GM18867 (cell line): ENCODE results near the gene AUH.
"Not testable (repeated sequence)": the region's sequence is repeated elsewhere in the genome, so short reads cannot be mapped to it uniquely, and the experiment has no call there.

Source experiments
- ATAC-seq: cut with Tn5 transposase; IDR thresholded peaks from one replicate; pipeline ENCODE4 v1.9.1; 2021; ENCODE audit warnings: mild to moderate bottlenecking, moderate library complexity; ENCODE audit not compliant: unreplicated experiment

Gene AUH

GRCh38 chr9:91382298-91382697 is 20.6 kb upstream of the AUH start:
- ATAC-seq, result no peak

DNA sequence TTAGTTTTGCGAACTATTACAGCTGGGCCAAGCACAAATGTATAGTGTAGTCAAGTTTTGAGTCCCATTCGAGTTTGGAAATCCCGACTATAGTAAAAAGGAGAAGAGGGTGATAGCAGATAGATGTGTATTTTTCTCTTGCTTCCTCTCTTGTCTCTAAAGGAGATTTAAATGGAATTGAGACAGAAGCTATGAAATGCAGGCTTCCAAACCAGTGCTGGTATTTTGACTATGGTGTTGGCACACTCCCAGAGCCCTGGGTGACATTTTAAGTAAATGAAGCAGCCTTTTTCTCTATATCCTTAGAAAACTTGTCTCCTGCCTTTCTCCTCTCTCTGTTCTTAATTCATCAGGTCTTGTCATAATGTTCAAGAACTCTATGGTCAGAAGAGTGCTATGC is 17.7 kb upstream of the AUH start:
- ATAC-seq, result no peak

- no peak for ATAC-seq
Observed at GRCh38 chr9:91378695-91379127, 17.0 kb upstream of the AUH start.

- ATAC-seq, result not testable (repeated sequence)
Observed at GRCh38 chr9:91378054-91378453, 16.3 kb upstream of the AUH start.

DNA sequence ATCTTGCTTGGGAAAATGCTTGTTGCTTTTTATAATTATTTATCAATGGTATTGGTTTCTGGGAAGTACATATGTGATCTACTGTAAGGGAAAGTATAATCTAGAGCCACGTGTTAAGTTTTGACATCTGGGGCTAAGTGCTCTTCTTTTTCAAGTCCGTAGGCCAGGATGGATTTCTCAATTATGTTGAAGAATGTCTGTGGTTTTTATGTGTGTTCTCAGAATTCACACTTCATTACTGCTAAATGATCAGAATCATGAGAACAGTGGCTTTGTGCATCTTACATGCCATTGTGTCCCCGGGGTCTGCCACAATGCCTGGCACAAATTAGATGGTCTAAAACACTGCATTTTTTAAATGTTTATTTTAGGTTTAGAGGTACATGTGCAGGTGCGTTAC is 14.5 kb upstream of the AUH start:
- ATAC-seq, result no peak

GRCh38 chr9:91374939-91375338 is 13.2 kb upstream of the AUH start:
- no peak for ATAC-seq

DNA sequence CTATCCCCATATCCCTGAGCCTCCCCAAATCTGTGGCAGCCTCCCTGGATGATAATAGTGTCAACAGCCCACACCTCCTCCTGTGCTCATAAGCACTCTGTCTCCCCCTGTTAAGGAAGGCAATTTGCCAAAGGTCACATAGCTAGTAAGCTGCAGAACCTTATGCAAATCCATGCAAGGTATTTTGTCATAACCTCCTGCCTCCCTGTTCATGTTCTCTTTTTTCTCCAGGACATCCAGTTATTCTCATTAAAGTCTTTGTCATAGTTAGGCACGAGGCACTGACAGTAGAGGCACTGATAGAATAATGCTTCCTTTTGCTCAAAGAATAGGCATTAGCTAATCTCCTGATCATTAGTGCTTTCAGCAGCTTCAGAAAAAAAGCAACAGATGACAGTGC is 10.2 kb upstream of the AUH start:
- ATAC-seq, result no peak

DNA sequence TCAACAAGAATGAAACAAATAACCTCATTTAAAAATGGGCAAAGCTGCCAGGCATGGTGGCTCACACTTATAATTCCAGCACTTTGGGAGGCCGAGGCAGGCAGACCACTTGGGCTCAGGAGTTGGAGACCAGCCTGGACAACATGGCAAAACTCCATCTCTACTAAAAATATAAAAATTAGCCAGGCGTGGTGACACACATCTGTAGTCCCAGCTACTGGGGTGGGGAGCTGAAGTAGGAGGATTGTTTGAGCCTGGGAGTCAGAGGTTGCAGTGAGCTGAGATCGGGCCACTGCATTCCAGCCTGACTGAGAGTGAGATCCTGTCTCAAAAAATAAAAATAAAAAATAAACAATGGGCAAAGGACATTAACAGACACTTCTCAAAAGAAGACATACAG is 8.3 kb upstream of the AUH start:
- ATAC-seq, result not testable (repeated sequence)

- ATAC-seq, result no peak
Observed at GRCh38 chr9:91364702-91365101, 3.0 kb upstream of the AUH start.

GRCh38 chr9:91364005-91364404 is 2.3 kb upstream of the AUH start:
- no peak for ATAC-seq

DNA sequence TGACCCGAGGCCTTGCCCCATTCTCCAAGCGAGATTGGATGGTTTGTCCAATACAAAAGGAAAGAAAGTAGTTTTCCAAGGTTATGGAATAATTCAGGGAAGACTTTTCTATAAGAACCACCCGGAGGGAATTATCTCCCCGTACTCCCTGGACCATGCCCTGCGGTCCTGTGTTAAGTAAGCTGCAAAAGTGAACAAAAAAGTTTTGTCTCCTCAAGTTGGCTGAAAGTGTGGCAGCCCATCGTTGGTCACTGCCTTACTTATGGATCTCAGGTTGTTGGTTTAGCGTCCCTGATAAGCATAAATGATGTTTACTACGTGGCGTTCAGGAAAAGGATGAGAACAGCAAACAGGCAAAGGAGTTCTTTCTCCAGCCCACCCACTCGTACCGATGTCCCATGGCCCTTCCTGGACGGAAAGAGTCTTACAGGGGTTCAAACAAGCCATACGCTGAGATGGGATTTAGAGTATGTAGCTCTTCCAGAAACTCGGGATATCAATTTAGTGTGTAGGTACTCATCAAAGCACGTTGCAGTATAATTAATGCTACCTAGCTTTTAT is 413 bp upstream of the AUH start:
- no peak for ATAC-seq

GRCh38 chr9:91360551-91361290 is 997 bp downstream of the AUH start:
- no peak for ATAC-seq

DNA sequence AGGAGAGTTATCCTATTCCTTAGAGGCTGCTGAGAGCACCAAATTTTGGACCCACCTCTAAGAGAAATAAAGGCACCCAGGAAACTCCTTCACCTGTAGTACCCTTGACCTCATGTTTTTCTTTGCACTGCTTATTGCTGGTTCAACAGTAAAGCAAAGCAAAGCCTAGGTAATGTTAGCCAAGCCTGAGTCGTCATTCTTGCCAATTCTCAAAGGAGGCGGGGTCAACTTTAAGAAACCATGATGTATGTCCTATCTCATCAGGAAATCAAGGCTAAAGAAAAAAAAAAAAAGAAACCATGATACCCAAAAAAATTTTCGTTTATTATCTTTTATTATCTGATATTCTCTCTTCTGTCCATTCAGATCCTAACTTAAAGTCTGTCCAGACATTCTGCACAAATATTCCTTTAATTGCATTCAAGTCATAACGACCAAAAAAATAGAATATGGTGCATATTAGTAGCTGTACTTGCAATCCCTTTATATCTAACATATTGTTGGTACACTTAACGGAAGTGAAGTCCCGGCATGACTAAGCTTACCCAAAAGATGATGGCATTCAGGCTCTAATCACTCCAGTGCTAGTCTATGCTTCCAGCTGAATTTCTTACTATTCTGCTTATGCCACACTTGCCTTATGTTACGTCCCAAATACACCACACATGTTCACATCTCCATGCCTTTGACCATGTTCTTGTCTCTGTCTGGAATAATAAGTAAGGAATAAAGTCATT is 1.8 kb downstream of the AUH start:
- ATAC-seq, result no peak

GRCh38 chr9:91359083-91359482 is 2.6 kb downstream of the AUH start:
- ATAC-seq, result no peak

GRCh38 chr9:91354881-91355280 is 6.8 kb downstream of the AUH start:
- no peak for ATAC-seq

DNA sequence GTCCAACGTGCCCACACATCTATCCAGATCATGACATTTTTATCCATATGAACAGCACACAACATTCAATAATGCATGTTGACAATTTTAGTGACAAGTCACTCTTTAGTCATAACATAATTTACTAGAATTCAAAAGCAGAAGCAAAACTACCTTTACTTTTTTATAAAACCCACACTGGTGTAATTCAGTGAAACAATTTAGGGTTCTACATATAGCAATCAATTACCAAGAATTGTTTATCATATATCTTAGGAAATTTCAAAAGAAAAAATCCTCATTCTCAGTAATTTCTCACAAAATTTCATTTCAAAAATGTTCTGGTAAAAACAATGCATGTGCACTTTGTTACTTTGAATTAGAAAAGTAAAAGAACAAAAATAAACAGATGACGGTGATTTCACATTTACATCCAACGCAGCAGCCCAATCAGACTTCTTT is 12.6 kb downstream of the AUH start:
- no peak for ATAC-seq

GRCh38 chr9:91348191-91348807 is 13.4 kb downstream of the AUH start:
- ATAC-seq, result no peak

GRCh38 chr9:91347377-91347776 is 14.3 kb downstream of the AUH start:
- ATAC-seq, result no peak

DNA sequence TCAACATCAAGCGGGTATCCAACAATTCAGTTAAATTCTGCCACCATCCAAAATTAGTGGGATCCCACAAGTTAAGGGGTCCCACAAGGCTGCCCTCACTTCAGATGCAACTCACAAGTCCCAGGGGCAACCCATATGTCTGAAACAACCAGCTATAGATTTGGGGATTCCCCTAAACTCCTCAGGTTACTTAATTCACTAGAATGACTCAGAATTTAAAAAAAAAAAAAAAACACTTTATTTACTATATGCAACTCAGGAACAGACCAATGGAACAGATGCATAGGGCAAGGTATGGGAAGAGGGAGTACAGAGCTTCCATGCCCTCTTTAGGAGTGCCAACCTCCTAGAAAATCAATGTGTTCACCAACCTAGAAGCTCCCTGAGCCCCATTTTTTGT is 15.1 kb downstream of the AUH start:
- ATAC-seq, result no peak

DNA sequence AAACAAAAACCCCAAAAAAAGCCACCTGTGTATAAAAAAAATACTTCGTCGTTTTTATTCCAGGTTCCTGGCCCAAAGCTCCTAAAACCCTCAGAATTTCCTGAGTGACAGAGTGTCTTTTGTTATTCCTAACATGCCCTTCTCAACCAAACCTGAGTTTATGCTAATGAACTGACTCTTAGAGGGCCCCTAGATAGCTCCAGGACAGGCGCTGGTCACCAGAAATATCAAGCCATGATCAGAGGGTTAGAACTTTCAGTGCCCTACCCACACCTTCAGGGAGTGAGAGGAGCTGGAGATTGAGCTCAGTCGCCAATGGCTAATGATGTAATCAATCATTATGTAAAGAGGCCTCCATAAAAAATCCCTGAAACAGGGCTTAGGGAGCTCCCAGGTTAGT is 15.7 kb downstream of the AUH start:
- no peak for ATAC-seq

- no peak for ATAC-seq
Observed at GRCh38 chr9:91342575-91342974, 19.1 kb downstream of the AUH start.

DNA sequence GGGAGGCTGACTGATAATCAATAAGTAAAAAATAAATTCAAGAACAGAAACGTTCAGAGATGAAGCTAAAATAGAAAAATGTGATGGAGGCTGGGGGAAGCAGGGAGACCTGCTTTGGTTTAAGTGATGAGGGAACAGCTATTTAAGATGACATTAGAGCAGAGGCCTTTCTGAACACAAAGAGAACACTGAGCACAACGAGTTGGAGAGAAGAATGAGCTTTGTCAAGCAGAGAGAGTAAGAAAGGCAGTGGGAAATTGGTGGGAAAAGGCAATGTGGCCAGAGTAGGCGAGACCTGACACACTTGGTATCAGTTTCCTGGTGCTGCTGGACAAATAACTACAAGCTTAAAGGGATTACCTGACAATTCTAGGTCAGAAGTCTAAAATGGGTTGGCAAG is 20.0 kb downstream of the AUH start:
- ATAC-seq, result no peak
